Activated naive CD4-positive, alpha-beta T cell treated with anti-CD3 and anti-CD28 coated beads, Interleukin-2, amount 50 U/mL, for 16 hours (primary cell): ENCODE data around the gene PDAP1.
A peak's percentile ranks its signal among the peaks of the same experiment; 100 is the strongest.
"Not testable (repeated sequence)": the region's sequence is repeated elsewhere in the genome, so short reads cannot be mapped to it uniquely, and the experiment has no call there.

ENCODE experiments used
- DNase-seq: peaks from one replicate; pipeline ENCODE4 v3.0.0-alpha.2; 2020

Gene PDAP1

GRCh38 chr7:99395616-99396327, 12.6 kb downstream of the PDAP1 start:
- no peak for DNase-seq

GRCh38 chr7:99394188-99394502, 14.3 kb downstream of the PDAP1 start:
- no peak for DNase-seq

GRCh38 chr7:99393355-99394187, 14.8 kb downstream of the PDAP1 start:
- DNase-seq, result no peak

- peak; percentile 79 for DNase-seq
Observed at GRCh38 chr7:99392659-99393354, 15.6 kb downstream of the PDAP1 start.

GRCh38 chr7:99392046-99392445, 16.4 kb downstream of the PDAP1 start:
- no peak for DNase-seq

- no peak for DNase-seq
Observed at GRCh38 chr7:99390941-99391602, 17.3 kb downstream of the PDAP1 start.

GRCh38 chr7:99389772-99390171, 18.6 kb downstream of the PDAP1 start:
- DNase-seq, result no peak

GRCh38 chr7:99387912-99388311, 20.5 kb downstream of the PDAP1 start:
- DNase-seq, result no peak

- not testable (repeated sequence) for DNase-seq
Observed at GRCh38 chr7:99387239-99387635, 21.2 kb downstream of the PDAP1 start.

GRCh38 chr7:99386584-99387238, 21.7 kb downstream of the PDAP1 start:
- DNase-seq, result no peak

- no peak for DNase-seq
Observed at GRCh38 chr7:99385564-99385963, 22.8 kb downstream of the PDAP1 start.

- no peak for DNase-seq
Observed at GRCh38 chr7:99384523-99384922, 23.9 kb downstream of the PDAP1 start.

GRCh38 chr7:99383791-99384370, 24.5 kb downstream of the PDAP1 start:
- DNase-seq, result no peak

- DNase-seq, result no peak
Observed at GRCh38 chr7:99383203-99383602, 25.2 kb downstream of the PDAP1 start.

GRCh38 chr7:99381664-99382075, 26.7 kb downstream of the PDAP1 start:
- no peak for DNase-seq

- peak; percentile 86 for DNase-seq
Observed at GRCh38 chr7:99380823-99381663, 27.4 kb downstream of the PDAP1 start.

- no peak for DNase-seq
Observed at GRCh38 chr7:99380032-99380822, 28.2 kb downstream of the PDAP1 start.

GRCh38 chr7:99379693-99380031, 28.7 kb downstream of the PDAP1 start:
- not testable (repeated sequence) for DNase-seq

- no peak for DNase-seq
Observed at GRCh38 chr7:99379043-99379577, 29.3 kb downstream of the PDAP1 start.

GRCh38 chr7:99375070-99375807, 33.2 kb downstream of the PDAP1 start:
- peak; percentile 57 for DNase-seq
